IPS DF 4.7 (cell line): ENCODE results near the gene EVI2B.
"Not testable (repeated sequence)": the region's sequence is repeated elsewhere in the genome, so short reads cannot be mapped to it uniquely, and the experiment has no call there.

Source experiments
- DNase-seq: peaks from one replicate; pipeline ENCODE4 v3.0.0-alpha.2; 2013; ENCODE audit warnings: low spot score; ENCODE audit errors: extremely low read depth

Gene EVI2B

DNA sequence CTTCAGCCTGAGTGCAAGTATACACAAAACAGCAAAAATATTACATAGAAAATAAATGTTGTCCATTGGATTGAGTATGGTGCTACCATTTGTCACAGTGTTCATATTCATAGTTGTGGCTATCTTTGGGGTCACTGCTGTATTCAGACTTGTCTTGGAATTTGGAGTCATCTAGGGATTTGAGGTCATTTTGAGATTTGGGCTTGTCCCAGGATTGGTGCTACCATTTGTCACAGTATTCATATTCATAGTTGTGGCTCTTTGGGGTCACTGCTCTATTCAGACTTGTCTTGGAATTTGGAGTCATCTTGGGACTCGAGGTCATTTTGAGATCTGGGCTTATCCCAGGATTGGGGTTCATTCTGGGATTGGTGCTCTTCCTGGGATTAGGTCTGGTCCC is 41.6 kb downstream of the EVI2B start:
- no peak for DNase-seq

DNA sequence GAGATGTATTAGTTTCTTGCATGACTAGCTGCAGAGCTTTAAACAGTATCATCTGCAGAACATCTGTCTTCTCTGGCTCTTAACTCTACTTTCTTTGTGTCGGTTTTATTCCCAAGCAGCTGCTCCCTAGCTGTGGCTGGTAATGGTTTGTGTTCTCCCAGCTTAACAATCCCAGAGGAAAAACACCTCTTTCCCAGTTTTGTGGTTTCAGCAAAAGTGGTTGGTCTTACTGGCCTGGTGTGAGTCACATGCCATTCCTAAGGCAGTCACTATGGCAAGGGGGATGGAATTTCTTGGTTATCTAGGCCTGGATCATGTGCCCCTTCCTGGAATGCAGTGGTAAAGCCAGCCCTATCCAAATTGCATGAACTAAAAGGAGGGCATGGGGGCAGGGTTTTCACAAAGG is 44.3 kb downstream of the EVI2B start:
- DNase-seq = peak; percentile 14

DNA sequence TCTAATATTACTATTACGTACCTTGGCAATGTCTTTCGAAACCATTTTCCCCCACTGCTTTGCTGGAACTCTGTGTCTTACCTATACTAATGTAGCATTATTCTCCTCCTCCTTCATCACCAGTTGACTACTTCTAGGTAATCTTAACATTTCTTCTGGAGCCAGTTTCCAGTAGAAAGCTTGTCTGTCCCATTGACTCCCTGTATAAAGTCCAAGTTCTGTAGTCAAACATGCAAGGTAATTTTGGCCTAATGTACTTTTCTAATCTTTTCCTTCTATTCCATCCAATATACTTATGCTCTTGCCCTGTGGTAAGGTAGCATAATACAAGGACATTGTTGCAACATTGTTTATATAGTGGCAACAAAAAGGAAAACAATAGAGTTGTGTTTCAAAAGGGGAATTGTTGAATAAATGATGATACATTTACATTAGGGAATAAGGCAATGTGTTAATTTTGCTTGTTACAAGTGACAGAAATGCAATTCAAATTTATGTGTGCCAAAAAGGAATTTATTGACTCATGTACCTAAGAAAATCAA is 44.7 kb downstream of the EVI2B start:
- DNase-seq = no peak

GRCh38 chr17:31266042-31266441 is 47.8 kb downstream of the EVI2B start:
- DNase-seq = no peak

GRCh38 chr17:31262923-31263322 is 50.9 kb downstream of the EVI2B start:
- DNase-seq = not testable (repeated sequence)

DNA sequence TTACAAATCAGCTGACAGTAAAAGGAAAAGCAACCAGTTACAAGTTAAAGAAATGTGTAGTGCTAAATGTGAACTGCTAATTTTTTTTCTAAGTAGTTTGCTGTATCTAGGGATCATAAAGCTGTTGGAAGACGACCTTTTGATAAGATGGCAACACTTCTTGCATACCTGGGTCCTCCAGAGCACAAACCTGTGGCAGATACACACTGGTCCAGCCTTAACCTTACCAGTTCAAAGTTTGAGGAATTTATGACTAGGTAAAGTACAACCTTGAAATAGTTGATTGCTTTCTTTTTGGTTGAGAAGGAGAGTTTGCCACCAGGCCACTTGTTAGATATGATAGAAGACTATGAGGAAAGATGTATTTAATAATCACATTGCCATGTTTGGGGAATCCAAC is 52.3 kb downstream of the EVI2B start:
- DNase-seq = no peak

- no peak for DNase-seq
Measured at GRCh38 chr17:31260151-31260550, 53.7 kb downstream of the EVI2B start.

DNA sequence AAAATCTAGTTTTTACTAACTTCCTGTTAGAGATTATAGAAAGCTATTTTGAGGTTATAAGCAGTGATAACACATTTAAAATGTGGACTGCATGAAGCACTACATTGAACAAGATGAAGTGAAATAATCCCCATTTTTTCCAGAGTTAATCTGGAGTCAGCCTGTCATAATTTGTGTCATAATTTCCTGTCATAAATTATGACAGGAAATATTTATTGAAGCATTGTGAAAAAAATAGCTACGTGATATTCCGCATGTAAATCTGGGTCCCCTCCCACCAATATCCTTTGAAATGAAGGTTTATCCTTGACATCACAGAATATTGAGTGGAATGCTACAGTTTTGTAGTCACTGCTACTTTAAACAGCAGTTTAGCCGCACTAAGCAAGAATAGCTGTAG is 56.9 kb downstream of the EVI2B start:
- no peak for DNase-seq

DNA sequence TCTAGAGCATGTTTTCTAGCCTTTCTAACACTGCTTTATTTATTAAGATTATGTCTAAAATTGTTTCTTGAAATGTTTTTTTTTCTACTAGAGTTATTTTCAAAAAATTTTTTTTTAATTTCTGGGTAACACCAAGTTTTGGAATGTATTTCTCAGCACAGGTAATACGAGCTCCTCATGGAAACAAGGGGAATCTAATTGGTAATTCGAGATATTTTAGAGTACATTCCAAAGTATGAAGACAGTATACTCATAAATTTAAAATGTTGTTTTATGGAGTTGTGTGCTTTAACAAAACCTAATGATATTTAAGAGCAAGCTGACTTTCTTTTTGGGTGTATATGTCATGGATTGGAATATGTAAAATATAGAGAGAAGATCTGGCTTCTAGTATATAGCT is 59.2 kb downstream of the EVI2B start:
- no peak for DNase-seq
